GM12878 (cell line): ENCODE measurements around the gene PRSS56. TPM values are rescaled to one million over a fixed set of nuclear protein-coding genes. Genes with fewer than 3 reads are reported as not detected.
A peak's percentile ranks its signal among the peaks of the same experiment; 100 is the strongest.

Experiments
- ATAC-seq: fragments of 200-7000 bp; cut with Tn5 transposase; 3 replicates; pipeline ENCODE4 v1.9.1; 2020; ENCODE audit warnings: mild to moderate bottlenecking, moderate library complexity
- BruUV-seq: library from RNA; stranded (reverse); fragments of 400-500 nt; replicated peaks from 2 replicates; lab custom pipeline; 2021; lab: Mats Ljungman, UMichigan
- CTCF ChIA-PET: fragments of 300-600 bp; sonication (Branson Sonifier 250); formaldehyde crosslinking; extraction: SDS; loops from one replicate; lab custom pipeline; 2021; ENCODE audit warnings: inconsistent platforms; lab: Yijun Ruan, JAX
- POLR2A ChIA-PET: fragments of 350-600 bp; formaldehyde crosslinking; extraction: SDS; loops from one replicate; lab custom pipeline; 2021; ENCODE audit warnings: inconsistent platforms; lab: Charles Lee
- RAD21 ChIA-PET: fragments of 300-600 bp; sonication (Branson Sonifier 250); formaldehyde crosslinking; loops from one replicate; lab custom pipeline; 2023; ENCODE audit warnings: antibody characterized with exemption; ENCODE audit not compliant: unreplicated experiment; lab: Charles Lee
- SMC1A ChIA-PET: fragments of 300-600 bp; sonication (Branson Sonifier 250); formaldehyde crosslinking; loops from one replicate; lab custom pipeline; 2023; ENCODE audit not compliant: unreplicated experiment, uncharacterized antibody; lab: Charles Lee
- DNase-seq: peaks from one replicate; pipeline ENCODE4 v3.0.0-alpha.2; 2011; ENCODE audit warnings: low read depth, low spot score
- FAIRE-seq: peaks from 3 replicates; lab custom pipeline; 2011; peaks lifted over from hg19 to GRCh38; lab: Jason Lieb, UNC
- H2AFZ ChIP-seq: 2 replicates; pipeline ENCODE4 v1.6.0; 2011; ENCODE audit warnings: low read depth, low read length, control low read depth; ENCODE audit not compliant: control insufficient read depth
- H3K27ac ChIP-seq: 2 replicates; pipeline ENCODE4 v1.5.1; 2011; ENCODE audit warnings: control low read depth; ENCODE audit not compliant: control insufficient read depth, insufficient read depth
- H3K27me3 ChIP-seq, 2 experiments: replicated peaks in 1 of 2; 2 replicates each; pipeline versions ENCODE4 v1.6.0 to v1.6.1; 2011; ENCODE audit warnings: low read length in 1 of 2; ENCODE audit not compliant: control insufficient read depth in 2 of 2, insufficient read depth in 2 of 2
- H3K36me3 ChIP-seq, 2 experiments: 2 replicates each; pipeline ENCODE4 v1.5.1; 2011; ENCODE audit warnings: low read length in 1 of 2; ENCODE audit not compliant: control insufficient read depth in 2 of 2, insufficient read depth in 2 of 2
- H3K4me1 ChIP-seq: 2 replicates; pipeline ENCODE4 v1.6.1; 2011; ENCODE audit warnings: mild to moderate bottlenecking, low read length, moderate library complexity, mixed read lengths; ENCODE audit not compliant: control insufficient read depth, insufficient read depth
- H3K4me2 ChIP-seq: 2 replicates; pipeline ENCODE4 v1.6.0; 2011; ENCODE audit warnings: control low read depth; ENCODE audit not compliant: control insufficient read depth, insufficient read depth
- H3K4me3 ChIP-seq: fragments of 200-600 bp; sonication (generic); 2 replicates; pipeline ENCODE4 v1.5.1; 2016
- H3K79me2 ChIP-seq: 2 replicates; pipeline ENCODE4 v1.6.0; 2011; ENCODE audit warnings: low read length; ENCODE audit not compliant: control insufficient read depth, insufficient read depth
- H3K9ac ChIP-seq: 2 replicates; pipeline ENCODE4 v1.8.0; 2011; ENCODE audit warnings: low read length, control low read depth, mixed read lengths; ENCODE audit not compliant: control insufficient read depth, insufficient read depth
- H3K9me3 ChIP-seq: replicated peaks from 3 replicates; pipeline ENCODE4 v1.5.1; 2011; ENCODE audit warnings: mild to moderate bottlenecking, low read length; ENCODE audit not compliant: control insufficient read depth, insufficient read depth
- H4K20me1 ChIP-seq: 2 replicates; pipeline ENCODE4 v1.6.0; 2011; ENCODE audit not compliant: control insufficient read depth, insufficient read depth
- MEF2B ChIP-seq: fragments of 450-650 bp; IDR thresholded peaks from 2 replicates; pipeline ENCODE4 v1.6.1; 2018; ENCODE audit warnings: mild to moderate bottlenecking, moderate library complexity; ENCODE audit not compliant: partially characterized antibody, poor library complexity, severe bottlenecking
- NBN ChIP-seq: fragments of 450-650 bp; IDR thresholded peaks from 2 replicates; pipeline ENCODE4 v1.6.1; 2016
- NFYB ChIP-seq: IDR thresholded peaks from 2 replicates; pipeline ENCODE4 v1.6.1; 2011; ENCODE audit warnings: low read depth, mild to moderate bottlenecking, low read length, improper control_type of control experiment, moderate library complexity; ENCODE audit not compliant: insufficient read depth
- POLR2A ChIP-seq: IDR thresholded peaks from 2 replicates; pipeline ENCODE4 v1.6.1; 2011; ENCODE audit warnings: low read depth, mild to moderate bottlenecking, low read length
- RELA ChIP-seq: fragments of 450-650 bp; IDR thresholded peaks from 2 replicates; pipeline ENCODE4 v1.8.0; 2014; ENCODE audit warnings: borderline replicate concordance; ENCODE audit not compliant: partially characterized antibody
- SREBF2 ChIP-seq: IDR thresholded peaks from 2 replicates; pipeline ENCODE4 v1.6.1; 2012; ENCODE audit warnings: mild to moderate bottlenecking, low read length
- SRF ChIP-seq, 2 experiments: IDR thresholded peaks; 2 replicates each; pipeline ENCODE4 v1.6.1; 2011; ENCODE audit warnings: low read depth in 2 of 2, low read length in 2 of 2, mild to moderate bottlenecking in 1 of 2, moderate library complexity in 1 of 2
- WGBS: methylation state at CpG from one replicate; pipeline ENCODE4 v1.1.6; 2016; ENCODE audit warnings: low lambda C conversion rate; ENCODE audit not compliant: insufficient replicate concordance, insufficient coverage; ENCODE audit errors: missing lambda C conversion rate; 5-methylcytosine and 5-hydroxymethylcytosine counted together
- in situ Hi-C: fragments of 300-500 bp; cut with MboI; formaldehyde crosslinking; loops from 9 replicates; pipeline ENCODE4 v1.14.3; 2018; ENCODE audit warnings: mixed read lengths
- intact Hi-C: fragments of 100-400 bp; cut with micrococcal nuclease; formaldehyde crosslinking; loops from one replicate; pipeline ENCODE4 v1.14.2; 2022; ENCODE audit not compliant: unreplicated experiment
- polyA plus RNA-seq, 11 experiments: library from polyadenylated mRNA; depleted of rRNA in 4 of 11; unstranded in 6 of 11; stranded (reverse) in 5 of 11; fragments of >200 nt; fragmentation: Nextera tagmentation in 4 of 11; fragmentation: Illumina TruSeq in 1 of 11; extraction: Ambion mirVana in 4 of 11; extraction: Trizol in 1 of 11; gene quantifications; 1 replicate in 1 of 11; 2 replicates in 10 of 11; pipeline versions ENCODE4 v1.2.1 to v1.2.3, GENCODE V29; 2011 to 2016; ENCODE audit warnings: inconsistent platforms in 2 of 11, missing spikeins in 2 of 11, low read depth in 1 of 11
- total RNA-seq, 4 experiments: library from RNA; depleted of rRNA in 3 of 4; stranded (reverse); fragments of >200 nt in 3 of 4; fragmentation: Illumina TruSeq in 1 of 4; extraction: Trizol in 1 of 4; gene quantifications; 2 replicates each; pipeline versions ENCODE4 v1.2.1 to v1.2.3, GENCODE V29; 2013 to 2021

Gene PRSS56
- total and polyA plus RNA-seq, 10 of the 15 experiments (the other 5 are each of a cell fraction or from before 2014, with no cell fraction given): not detected

DNA sequence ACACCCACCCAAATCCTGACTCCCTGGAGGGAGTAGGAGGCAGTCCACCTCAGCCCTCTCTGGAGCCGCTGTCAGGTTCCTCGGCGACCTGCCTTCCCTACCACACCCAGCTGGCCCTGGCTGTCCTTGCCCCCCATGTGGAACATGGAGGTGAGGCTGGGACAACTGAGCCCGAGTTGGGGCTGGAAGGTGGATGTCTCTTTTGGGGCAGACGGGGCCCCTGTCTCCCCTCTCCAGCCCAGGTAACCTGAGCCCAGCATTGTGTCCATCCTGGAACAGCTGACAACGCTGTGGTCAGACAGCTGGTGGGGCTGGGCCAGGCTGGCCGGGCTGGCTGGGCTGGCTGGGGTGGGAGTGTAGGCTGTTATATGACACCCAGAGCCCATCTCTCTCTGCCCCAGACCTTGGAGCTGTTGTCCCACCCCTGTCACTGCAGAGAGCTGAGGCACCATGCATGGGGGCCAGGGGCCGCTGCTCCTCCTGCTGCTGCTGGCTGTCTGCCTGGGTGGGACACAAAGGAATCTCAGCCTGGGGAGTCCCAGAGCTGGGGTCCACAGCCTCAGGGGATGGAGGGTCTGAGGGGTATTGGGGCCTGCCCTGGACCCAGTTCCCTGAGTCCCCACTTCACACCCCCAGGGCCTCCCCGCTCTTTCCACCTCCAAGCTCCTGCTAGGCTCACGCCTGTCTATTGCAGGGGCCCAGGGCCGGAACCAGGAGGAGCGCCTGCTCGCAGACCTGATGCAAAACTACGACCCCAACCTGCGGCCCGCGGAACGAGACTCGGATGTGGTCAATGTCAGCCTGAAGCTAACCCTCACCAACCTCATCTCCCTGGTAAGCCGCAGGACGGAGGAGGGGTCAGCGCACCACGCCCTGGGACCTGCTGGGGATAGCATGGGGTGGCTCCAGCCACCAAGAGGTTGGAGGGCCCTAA is 19.4 kb downstream of the PRSS56 start, which contains the start of gene CHRNG:
CHRNG (plus strand) TSS at position 395 of the 934 bp plus-strand sequence; CDS start at position 451, 56 bp downstream.
- Histone ChIP-seq H2AFZ (no peak within 1 kb of the TSS), H4K20me1 (no peaks in the 10 kb centered on the region), H3K27me3 (no peaks in the 10 kb centered on the region), H3K4me2 (no peak within 1 kb of the TSS), H3K9me3 (peaks cover 6% of the 10 kb centered on the region; the same call in 2 of the 3 replicates), H3K27ac (no peak within 1 kb of the TSS), H3K4me3 (no peak within 1 kb of the TSS), H3K79me2 (no peaks in the 10 kb centered on the region), H3K36me3 (no peaks in the 10 kb centered on the region), H3K9ac (no peak within 1 kb of the TSS), H3K4me1 (peaks cover 4% of the 10 kb centered on the region; the same call in 1 of the 2 replicates)
- ChIA-PET POLR2A (no interaction called here), SMC1A (no interaction called here), CTCF (interaction anchor here (1.3 kb wide), 1 partner anchor 23 kb away, joined by 4 read pairs; no protein-coding TSS in a partner anchor), RAD21 (no interaction called here)
- TF ChIP-seq RELA: no peak
- TF ChIP-seq POLR2A: 0 out of 2 replicates have a peak, but pooled peaks have one; percentile 31
- intact Hi-C loops: no loop called here
- in situ Hi-C loops: no loop called here
- FAIRE-seq (no peak), ATAC-seq (no peak; the same call in 2 of the 3 replicates), DNase-seq (no peak)
- 37% methylated on average over 23 of the region's 23 CpGs for WGBS
- BruUV-seq: no TSS peak

DNA sequence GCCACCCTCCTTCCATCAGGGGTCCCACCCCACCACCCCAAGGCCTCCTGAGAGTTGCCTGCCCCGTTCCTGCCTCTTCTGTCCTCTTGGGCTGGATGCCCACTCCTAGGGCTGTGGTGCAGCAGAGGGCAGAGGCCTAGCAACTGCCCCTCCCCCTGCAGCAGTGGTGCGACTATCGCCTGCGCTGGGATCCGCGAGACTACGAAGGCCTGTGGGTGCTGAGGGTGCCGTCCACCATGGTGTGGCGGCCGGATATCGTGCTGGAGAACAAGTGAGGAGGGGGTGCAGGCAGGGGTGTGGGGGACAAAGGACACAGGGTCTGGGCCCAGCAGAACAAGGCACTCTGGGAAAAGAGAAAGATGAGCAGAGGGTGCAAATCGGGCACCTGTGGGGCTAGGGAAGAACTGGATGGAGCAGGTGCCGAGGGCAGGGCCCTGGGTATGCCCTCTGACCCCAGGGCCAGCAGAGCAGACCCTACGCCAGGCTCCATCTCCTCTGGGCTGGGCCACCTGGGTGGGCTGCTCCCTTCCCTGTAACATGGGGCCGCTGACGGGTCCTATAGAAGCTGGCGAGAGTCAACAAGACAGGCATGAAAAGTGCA is 20.4 kb downstream of the PRSS56 start:
- CTCF ChIA-PET: no interaction called here
- ATAC-seq: no peak
- no peak for FAIRE-seq
- TF ChIP-seq NFYB (no peak), SRF (IDR thresholded peaks at IDR 0.05; ENCODE audit: low read depth in 2 of 2, low read length in 2 of 2) (no peak), NBN (no peak), SREBF2 (no peak), MEF2B (no peak)
- Histone ChIP-seq H3K36me3 (no peaks in the 10 kb centered on the region), H3K9ac (no peak overlapping the region), H3K4me1 (peaks cover 4% of the 10 kb centered on the region; the same call in 1 of the 2 replicates), H3K27me3 (no peaks in the 10 kb centered on the region), H4K20me1 (no peaks in the 10 kb centered on the region), H3K9me3 (peaks cover 6% of the 10 kb centered on the region; the same call in 2 of the 3 replicates), H3K27ac (no peak overlapping the region), H3K79me2 (no peaks in the 10 kb centered on the region), H3K4me2 (no peak overlapping the region), H2AFZ (no peak overlapping the region), H3K4me3 (no peak overlapping the region)
- POLR2A ChIA-PET: no interaction called here
- in situ Hi-C loops (no loop called here), intact Hi-C loops (no loop called here)
- 84% methylated on average over 17 of the region's 17 CpGs for WGBS
- no TSS peak for BruUV-seq
- SMC1A ChIA-PET: no interaction called here
- RAD21 ChIA-PET: no interaction called here
- DNase-seq: no peak
